ENCODE measurements around the gene SCN10A.

DNA sequence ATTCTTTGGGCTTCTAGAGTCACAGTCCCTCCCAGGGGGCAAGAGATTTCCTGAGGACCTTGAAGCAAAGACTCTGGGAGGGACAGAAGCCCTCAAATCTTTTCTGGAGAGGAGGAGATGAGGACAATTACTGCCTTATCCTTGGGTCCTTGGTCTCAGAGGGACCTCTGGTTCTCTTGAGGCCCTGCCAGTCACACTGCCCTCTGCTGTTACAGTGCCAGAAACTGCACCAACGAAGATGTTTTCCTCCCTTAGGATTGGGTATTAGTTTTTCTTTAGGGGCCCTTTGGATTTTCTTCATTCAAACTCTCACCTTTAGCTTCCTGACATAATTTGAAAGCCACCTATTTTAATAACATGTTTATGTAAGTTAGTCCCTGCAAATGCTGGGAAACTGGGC, 108.3 kb downstream of the SCN10A start:
- TF ChIP-seq EZH2 (IDR thresholded peaks at IDR 0.05; ENCODE audit: low read depth, unreplicated experiment), result no peak
- TF ChIP-seq CTCF (conservative IDR thresholded peaks at IDR 0.05; ENCODE audit: low read depth in 2 of 2), result peak; percentile 61 to 78
- no peak for TF ChIP-seq CREB1 (CRISPR knock-in tag; IDR thresholded peaks at IDR 0.05; ENCODE audit: low read depth)
- no peak for TF ChIP-seq ZNF331 (CRISPR knock-in tag; IDR thresholded peaks at IDR 0.05; ENCODE audit: low read depth)
